HG02642 (cell line): ENCODE measurements around the gene FAM9C.
"Not testable (repeated sequence)": the region's sequence is repeated elsewhere in the genome, so short reads cannot be mapped to it uniquely, and the experiment has no call there.

Source experiments
- ATAC-seq: cut with Tn5 transposase; IDR thresholded peaks from one replicate; pipeline ENCODE4 v1.9.1; 2021; ENCODE audit warnings: mild to moderate bottlenecking; ENCODE audit not compliant: unreplicated experiment, poor library complexity

FAM9C gene

GRCh38 chrX:13044441-13044840, at the start of gene FAM9C:
FAM9C (minus strand) TSS chrX:13044620; CDS start chrX:13043789, 831 bp downstream.
- ATAC-seq: no peak

GRCh38 chrX:13093529-13094140, 49.2 kb upstream of the FAM9C start:
- ATAC-seq: no peak

DNA sequence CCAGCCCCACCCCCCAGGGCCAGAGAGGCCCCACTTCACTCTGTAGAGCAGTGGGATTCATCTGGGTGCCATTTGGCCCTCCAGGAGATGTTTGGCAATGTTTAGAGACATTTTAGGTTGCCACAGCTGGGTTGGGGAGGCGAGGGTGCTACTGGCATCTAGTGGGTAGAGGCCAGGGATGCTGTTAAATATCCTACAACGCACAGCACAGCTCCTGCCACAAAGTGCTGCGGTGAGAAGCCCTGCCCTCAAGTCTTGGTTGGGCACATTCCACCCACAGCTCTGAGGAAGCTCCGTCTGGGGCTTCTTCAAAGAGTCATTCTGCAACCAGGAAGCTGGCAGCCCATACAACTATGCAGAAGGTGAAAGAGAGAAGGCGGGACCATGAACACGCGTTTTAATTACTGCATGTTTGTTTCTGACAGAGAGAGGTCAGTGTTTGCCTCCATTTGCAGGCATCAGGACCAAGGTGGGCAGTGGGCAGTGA, 48.1 kb upstream of the FAM9C start:
- peak; percentile 61 for ATAC-seq

DNA sequence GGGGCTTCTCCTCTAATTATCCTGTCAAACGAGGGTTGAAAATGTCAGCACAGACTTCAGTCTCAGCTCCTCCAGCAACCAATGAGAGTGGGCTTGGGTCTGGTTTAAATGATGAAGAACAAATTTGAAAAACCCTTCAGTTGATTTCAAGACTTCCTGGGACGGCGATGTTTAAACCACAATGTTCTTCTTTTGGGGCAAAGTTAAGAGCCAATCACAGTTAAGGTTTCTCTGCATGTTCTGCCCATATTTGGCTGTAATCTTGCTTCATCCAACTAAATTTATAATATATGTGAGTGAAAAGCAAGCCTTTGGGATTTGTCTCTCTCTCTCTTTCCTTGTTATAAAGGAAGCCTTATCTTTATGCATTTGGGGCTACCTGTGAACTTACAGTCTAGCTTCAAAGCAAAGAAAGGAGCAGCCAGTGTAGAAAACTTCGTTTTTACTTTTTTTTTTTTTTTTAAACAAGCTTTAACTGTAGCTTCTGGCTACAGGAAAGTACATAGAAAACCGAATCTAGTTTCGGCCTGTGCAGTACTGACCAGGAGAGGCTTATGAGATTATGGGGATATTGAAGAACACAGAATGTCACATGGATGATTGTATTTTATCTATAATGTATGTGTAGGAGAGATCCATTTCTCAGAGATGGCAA, 46.8 kb upstream of the FAM9C start:
- ATAC-seq: no peak

DNA sequence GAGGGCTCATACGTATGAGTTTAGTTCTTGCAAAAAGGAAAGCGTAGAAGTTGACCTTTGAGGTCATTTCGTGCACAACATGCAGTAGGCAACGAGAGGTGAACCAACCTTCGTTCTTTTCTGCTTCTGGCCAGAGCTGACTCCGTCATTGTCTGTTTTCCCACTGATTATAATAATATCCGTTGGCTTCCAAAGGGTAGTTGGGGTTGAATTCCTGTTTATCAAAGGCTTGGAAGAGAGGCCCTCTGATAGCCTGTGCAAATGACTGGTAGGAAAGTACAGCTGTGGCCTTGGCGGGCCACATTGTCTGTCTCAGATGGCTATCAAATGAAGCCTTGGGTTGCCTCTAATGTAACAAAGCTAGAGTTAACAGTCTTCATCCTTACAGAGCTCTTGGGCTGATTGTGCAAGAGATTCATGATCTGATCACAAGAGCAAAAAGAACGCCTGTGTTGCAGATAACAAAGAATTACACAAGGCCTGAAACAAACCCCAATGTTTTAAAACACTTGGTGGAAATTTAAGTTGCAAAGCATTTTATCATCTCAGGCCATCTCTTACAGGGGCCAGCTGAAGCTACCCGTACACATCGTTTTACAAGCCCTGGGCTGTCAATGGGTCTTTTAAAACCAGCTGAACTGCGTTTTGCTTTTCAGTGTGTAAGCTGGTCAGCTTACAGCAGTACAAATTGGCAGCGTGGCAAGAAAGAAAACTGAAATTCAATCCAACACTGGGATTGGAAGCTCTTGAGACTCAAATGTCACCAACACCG, 46.1 kb upstream of the FAM9C start:
- no peak for ATAC-seq

- ATAC-seq: no peak
Observed at GRCh38 chrX:13090027-13090338, 45.6 kb upstream of the FAM9C start.

DNA sequence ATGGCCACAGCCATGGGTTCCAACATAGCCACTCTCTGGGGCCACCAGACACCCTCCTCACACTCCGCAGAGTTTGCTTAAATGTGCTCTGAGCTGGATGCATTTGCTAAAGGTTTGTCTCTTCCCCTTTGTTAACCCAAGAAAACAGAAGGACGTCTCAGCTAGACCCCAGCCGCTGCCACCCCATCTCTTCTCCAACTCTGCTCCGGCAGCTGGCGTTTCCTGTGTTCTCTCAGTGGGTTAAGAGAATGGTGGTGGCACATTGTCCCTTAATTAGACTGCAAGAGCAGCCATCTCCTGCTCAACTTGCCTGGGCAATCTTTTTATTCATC, 43.7 kb upstream of the FAM9C start:
- ATAC-seq: no peak

DNA sequence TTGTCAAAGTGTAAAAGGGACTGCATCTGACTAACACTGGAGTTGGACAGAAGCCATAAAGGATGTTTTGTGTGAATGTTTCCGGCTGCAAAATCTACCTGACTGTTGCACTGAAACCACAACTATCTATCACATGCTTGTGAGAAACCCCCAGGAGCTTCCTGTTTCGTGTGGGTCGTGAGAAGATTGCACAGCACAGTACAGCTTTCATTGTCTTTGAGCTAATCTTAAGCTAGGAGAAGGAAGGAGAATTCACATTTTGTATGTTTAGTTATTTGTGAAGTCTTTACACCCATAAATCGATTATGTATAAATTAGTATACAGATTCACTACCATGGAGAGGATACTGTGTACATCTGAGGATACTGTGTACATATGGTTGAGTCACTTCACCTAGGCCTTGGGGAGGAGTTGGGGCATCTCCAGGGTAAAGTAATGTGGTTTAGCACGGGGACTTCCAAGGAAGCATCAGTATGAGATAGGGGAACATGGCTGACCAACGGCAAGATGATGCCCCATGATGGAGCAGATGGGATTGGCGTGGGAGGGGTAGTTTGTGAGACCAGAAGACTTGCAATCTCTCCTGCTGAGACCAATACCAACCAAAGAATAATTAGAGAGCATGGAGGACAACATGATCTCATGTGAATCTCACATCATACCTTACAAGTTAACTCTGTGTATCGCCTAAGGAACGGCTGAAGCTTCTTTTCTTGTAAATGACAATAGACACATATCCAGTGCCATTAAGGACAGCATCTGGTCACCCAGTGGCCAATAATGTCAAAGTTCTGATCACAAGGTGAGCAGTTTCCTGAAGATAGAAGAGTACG, 43.1 kb upstream of the FAM9C start:
- peak; percentile 62 for ATAC-seq

- ATAC-seq: not testable (repeated sequence)
Observed at GRCh38 chrX:13086793-13087321, 42.4 kb upstream of the FAM9C start.

- ATAC-seq: no peak
Observed at GRCh38 chrX:13086076-13086475, 41.7 kb upstream of the FAM9C start.

DNA sequence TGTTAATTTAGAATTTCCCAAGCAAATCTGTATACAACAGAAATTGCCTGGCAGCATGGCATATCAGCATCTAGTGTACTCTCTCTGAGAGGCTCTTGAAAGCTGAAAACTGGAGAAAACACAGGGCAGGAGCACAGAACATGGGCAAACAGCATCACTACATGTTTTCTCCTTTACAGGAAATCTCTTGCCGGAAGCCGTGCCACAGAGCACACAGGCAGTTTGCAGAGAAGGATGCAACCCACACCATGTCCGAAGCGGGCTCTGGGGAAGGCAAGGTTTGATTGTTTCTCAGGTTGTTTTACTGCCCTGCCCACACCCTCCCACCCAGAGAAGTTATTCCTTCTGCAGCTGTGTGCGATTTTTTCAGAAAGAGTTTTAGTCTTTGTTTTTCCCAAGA, 41.1 kb upstream of the FAM9C start:
- no peak for ATAC-seq

DNA sequence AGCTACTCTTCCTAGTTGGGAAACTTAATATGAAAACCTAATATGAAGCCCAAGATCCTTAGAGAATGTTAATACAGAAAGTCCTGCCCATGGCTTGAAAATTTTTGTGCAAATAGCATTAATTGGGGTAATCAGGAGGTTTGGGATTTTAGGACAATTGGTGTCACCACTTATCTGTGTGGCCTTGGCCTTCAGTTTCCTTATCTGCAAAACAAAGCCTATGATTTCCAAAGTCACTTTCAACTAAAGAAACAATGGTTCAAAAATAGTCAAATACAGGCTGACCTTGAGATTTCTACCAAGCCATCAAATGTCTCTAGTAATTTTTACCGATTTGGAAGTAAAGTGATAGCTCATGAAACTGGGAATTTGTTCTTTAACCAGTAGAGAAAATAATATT, 40.2 kb upstream of the FAM9C start:
- no peak for ATAC-seq

- not testable (repeated sequence) for ATAC-seq
Observed at GRCh38 chrX:13083755-13084326, 39.4 kb upstream of the FAM9C start.

DNA sequence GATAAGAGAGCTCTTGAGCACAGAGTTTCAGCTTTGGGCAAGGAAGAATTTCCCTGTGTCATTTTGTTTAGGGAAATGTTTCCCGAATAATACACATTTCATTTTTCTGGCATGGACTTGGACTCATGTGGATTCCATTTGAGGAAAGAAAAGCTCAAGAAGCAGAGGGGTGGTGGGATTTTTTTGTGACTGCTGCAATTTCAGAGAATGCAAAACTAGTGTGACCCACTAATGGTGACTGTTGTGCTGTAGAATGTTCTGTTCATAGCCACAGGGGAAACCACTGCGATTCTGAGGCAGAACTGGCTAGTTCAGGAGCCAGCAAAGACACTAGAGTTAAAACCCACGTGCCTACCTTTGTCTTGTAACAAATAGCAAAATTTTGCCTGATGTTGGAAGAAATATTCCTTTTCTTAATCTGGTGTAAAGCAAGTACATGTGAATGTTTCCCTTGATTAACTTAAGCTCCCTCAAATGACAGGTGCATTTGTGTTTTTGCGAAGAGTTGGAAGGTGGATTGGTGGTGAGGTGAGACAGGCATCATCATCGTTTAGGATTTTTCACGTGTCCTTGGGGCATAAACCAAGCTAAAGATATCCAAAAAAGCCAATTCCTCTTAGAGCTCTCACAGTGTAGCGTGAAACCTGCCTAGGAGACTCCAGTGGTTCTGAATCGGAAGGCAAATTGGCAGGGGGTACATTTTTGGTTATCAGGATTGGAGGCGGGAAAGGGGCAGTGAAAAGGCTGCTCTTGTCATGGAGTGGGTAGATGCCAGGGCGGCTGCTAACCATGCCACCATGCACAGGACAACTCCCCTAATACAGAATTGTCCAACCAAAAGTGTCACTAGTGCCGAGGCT, 38.0 kb upstream of the FAM9C start:
- no peak for ATAC-seq

DNA sequence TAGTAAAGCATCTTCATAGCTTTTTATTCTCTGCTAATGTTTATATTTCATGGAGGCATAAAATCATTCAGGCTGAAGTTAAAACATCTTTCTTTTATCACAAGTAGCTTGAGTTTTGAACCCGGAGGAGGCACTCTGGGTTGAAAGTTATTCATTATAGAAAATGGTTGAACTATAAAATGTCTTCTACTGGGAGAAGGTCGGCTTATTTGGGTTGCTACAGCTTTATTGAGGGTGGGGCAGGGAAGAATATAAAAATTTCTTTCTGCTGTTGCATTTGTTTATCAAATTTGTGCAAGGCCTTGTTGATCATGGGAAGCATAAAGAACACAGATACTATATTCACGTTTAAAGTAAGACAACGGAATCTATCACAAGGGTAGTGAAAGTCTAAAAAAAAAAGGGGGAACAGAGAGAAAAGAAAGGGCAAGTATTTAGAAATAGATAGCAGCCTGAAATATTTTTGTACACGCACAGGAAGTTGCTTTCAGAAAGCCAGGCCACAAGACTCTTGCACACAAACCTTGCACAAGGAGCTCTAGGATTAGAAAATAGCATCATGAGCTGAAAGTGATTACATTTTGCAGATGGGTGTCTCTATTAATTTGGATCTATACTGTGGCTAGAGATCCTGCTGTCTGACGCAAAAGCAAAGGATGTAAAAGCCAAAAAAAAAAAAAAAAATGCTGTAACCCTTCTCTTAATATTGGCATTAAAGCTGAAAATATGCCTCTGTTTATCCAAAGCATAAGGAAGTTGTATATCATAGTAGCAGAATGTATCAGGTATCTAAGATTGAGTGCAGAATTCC, 37.2 kb upstream of the FAM9C start:
- peak; percentile 47 for ATAC-seq

DNA sequence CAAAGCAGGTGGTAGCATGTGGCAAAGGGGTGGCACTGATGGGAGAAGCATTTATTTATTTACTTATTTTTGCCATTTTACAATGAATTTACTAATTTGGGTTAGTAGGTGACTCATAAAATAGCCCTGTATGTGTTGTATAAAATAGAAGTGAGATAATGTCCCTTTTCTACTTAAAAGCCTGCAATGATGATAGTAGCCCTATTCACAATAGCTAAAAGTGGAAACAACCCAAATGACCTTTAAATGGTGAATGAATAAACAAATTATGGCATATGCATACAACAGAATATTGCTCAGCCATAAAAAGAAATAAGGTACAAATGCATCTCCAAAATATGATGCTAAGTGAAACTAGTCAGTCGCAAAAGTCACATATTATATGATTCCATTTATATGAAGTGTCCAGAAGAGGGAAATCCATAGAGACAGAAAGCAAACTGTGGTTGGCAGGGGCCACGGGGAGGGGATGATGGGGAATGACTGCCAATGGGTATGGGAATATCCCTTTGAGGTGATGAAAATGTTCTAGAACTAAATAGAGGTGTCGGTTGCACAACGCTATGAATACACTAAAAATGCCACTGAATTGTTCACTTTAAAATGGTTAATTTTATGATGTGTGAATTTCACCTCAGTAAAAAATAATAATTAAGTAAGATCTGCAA, 35.8 kb upstream of the FAM9C start:
- no peak for ATAC-seq

DNA sequence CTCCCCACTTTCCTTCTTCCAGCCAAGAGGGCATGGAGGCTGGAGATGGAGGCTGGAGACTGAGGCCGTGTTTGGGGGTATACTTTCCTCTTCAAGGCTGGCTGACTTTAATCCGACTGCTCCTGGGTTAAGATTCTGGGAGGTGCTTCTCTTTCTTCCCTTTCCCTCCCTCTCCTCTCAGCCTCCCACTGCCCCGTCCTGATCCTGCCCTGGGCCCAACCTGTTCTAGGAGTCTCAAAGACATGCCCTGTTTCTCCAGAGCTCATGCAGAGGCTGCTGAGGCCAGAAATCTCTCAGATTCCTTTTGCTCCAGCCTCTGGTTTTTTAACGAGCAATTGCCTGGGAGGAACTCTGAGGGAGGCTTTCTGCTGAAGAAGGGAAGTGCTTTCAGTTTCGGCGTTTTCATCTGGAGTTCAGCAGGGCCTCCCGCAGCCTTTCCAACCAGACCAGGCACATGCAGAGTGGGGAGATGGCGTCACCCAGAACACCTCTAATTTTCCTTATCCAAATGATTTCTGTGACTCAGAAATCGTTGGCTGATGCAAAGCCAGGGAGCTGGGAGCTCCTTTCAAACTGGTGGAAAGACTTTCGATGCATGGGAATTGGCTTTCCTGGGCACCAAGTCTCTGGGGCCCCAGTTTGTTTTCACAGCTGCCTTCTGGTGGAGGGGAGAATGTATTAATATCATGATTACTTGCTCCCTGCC, 34.5 kb upstream of the FAM9C start:
- no peak for ATAC-seq
